Activated CD8-positive, alpha-beta memory T cell treated with anti-CD3 and anti-CD28 coated beads for 48 hours (primary cell): ENCODE measurements around the gene ERBB4.
"Not testable (repeated sequence)": the region's sequence is repeated elsewhere in the genome, so short reads cannot be mapped to it uniquely, and the experiment has no call there.

Source experiments
- DNase-seq, 3 experiments: peaks; one replicate each; pipeline ENCODE4 v3.0.0-alpha.2; 2020; ENCODE audit warnings: low read depth in 2 of 3, low spot score in 2 of 3

Gene ERBB4

GRCh38 chr2:212154477-212154878, 384.1 kb downstream of the ERBB4 start:
- DNase-seq: no peak

- no peak for DNase-seq
Measured at GRCh38 chr2:212153923-212154322, 384.7 kb downstream of the ERBB4 start.

GRCh38 chr2:212147921-212148513, 390.6 kb downstream of the ERBB4 start:
- no peak for DNase-seq

GRCh38 chr2:212146416-212146815, 392.2 kb downstream of the ERBB4 start:
- no peak for DNase-seq

- no peak for DNase-seq
Measured at GRCh38 chr2:212145121-212145520, 393.5 kb downstream of the ERBB4 start.

DNA sequence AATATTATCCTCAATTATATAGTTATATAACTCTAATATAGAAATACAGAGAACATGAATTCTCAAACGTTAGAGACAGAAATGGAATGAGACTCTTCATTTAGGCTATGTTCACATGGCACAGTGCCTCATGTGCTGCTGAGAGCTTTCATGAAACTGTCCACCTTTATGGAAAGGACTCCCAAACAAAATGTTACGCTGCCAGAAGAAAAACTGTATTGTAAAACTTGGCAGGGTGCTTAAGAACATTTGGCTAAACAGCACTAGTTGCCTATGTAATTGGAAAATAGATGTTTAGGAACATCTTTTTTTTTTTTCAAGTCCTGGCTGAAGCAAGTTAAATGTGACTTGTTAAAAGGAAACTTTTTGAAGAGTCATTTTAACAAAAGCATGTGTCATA, 396.0 kb downstream of the ERBB4 start:
- no peak for DNase-seq

DNA sequence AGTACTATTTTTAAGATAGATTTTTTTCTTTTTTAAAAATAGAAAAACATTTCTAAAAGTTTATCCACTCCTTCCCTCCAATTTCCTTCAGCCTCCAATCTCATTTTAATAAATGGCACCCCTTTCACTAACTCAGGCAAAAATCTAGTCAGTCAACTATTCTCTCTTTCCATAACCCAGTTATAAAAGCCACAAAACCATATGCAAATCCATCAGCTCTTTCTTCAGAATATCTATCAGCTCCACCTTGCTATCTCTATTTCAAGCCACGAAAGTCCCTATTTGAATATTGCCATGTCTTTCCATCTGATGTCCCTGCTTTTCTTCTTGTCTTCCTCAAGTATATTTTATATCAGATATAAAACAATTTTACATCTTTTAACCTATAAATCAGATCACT, 397.1 kb downstream of the ERBB4 start:
- no peak for DNase-seq

DNA sequence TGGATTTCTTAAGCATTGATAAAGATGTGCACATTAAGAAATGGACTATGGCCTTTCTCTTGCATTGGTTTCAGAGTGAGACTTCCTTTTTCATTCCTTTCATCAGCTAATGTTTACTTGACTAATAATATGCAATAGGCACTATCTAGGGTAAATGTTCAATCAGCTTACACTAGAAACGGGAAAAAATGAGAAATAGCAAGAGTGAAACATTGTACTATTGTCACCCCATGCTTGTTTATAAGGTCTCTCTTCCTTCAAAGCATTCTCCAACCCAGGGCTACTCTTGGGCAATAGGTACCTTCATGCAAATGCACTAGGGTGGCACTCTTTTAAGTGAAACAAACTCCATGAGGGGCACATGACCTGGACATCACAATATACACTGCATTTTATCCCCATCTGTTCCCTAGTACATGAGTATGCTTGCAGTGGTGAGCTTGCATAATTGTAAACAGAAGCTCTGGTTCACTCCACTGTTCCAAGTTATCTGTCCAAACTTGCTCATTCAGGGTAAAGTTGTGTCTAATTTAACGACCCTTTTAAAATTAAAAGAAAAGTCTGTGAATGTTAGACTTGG, 402.3 kb downstream of the ERBB4 start:
- DNase-seq: no peak

- DNase-seq: no peak
Measured at GRCh38 chr2:212135739-212136138, 402.9 kb downstream of the ERBB4 start.

DNA sequence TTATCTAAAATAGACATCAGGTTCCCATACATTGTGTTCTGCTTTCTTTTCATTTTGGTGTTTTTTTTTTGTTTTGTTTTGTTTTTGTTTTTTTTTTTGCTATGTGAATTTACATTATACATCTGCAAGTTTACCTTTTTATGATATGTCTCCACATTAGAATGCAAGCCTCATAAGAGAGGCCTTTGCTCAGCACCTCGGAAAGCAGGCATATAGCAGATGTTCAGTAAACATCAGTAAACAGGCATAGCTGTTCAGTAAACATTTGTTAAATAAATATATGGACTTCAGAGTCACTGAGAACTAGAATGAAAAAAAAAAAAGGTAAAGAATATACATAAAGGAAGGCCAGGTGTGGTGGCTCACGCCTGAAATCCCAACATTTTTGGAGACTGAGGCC, 405.3 kb downstream of the ERBB4 start:
- no peak for DNase-seq

- no peak for DNase-seq
Measured at GRCh38 chr2:212124598-212124997, 414.0 kb downstream of the ERBB4 start.

DNA sequence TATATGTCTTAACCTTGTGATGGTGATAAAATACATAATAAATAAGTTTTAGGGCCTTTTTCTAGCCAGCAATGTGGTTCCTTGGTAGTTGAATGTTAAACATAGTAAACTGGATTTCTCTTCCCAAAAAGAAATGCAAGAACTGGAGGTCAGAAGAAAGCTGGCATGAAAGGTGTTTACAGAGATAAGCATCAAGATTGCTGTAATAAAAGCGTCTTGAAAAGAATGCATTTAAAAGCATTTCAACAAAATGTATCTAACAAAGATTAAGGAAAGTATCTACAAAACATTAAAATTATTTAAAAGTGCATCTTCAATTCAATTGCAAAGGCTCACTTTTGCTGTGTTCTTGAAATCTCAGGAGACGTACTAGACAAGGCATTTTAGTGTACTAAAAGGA, 419.0 kb downstream of the ERBB4 start:
- DNase-seq: no peak

- no peak for DNase-seq
Measured at GRCh38 chr2:212117926-212118325, 420.7 kb downstream of the ERBB4 start.

DNA sequence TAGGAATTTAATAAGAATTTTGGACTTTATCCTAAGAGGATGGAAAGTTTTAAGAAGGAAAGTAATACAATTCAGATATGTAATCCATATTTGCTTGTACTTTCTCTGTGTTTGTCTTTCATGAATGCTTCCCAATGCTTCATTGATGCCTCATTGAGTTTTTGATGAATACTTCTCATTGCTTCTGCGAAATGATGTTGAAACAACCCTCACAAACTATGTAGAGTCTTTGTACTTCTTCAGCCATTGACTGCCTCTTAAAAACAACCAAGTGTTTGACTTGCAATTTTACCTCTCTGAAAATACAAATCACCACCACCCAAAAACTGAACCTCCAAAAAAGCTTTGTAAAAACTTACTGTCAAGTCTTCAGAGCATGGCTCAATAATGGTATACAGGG, 424.1 kb downstream of the ERBB4 start:
- no peak for DNase-seq

DNA sequence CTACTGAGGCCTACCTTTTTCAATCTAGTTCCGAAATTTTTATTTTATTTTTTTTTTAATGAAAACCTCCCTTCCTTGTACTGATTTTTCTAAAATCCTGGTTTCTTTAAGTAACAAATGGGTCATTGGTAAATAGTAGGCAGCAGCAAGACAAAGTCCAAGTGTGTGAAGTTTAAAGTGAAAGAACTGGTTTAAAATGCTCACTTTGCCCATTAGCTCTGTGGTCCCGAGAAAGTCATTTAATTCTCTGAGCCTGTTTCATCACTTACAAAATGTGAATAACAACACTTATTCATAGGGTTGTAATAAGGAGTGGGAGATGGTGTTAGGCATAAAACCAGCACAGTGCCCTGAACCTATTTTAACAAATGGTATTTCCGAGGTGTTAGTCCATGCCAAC, 426.2 kb downstream of the ERBB4 start:
- DNase-seq: no peak

DNA sequence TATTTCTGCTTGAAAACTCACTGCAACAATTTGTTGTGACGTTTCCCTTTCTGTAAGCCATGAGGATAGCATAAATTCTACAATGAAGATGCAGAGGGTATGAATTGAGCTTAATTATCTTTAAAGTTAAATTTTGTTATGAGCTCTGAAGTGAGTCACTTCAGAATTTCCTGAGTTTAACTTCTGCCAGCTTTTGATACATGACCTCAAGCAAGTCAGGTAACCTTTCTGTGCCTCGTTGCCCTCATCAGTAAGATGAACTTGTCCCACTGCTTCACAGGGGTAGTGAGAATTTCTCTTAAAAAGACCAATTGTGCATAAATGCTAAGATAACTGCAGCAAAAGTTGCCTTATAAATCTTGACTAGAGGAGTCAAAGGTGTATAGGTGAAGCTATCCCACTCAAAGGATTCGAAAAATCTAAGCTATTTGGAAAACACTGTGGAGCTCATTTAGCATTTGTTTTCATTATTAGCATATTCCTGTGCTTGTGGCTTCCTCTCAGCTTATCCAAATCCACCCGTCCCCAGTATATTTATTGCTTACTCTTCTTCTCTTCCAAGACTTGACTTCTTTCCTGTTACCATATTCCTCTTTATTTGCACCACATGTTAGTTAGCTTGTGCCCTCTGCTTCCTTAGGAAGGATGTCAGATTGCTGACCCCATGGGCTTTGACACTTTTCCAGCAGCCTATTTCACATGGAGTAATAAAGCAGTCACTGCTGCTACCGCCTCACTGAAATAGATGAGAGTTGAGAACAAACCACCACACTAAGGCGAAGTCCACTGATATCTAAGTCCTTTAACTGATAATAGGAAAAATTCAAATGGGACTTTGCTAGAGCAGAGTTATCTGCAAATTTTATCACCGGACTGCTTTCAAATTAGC, 428.6 kb downstream of the ERBB4 start:
- no peak for DNase-seq

DNA sequence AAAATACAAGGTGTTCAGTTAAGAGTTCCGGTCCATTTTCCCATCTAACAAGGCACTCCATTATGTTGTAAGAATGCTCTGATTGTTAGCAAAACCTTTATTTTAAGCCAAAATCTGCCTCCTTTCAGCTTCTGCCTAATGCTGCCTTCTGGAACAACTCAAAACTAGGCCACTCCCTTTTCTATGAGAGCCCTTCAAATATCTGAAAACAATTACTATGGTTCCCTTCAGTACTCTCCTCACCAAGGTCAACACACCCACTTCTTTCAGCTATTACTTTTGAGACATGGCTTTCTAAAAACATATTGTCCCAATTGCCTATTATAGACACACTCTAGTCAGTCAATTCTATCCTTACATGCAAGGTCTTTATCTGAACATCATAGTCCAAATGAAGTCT, 429.4 kb downstream of the ERBB4 start:
- DNase-seq: no peak

- no peak for DNase-seq
Measured at GRCh38 chr2:212107989-212108388, 430.6 kb downstream of the ERBB4 start.

- DNase-seq: no peak
Measured at GRCh38 chr2:212107014-212107413, 431.6 kb downstream of the ERBB4 start.

GRCh38 chr2:212106536-212106935, 432.1 kb downstream of the ERBB4 start:
- DNase-seq: not testable (repeated sequence)

GRCh38 chr2:212099658-212100057, 438.9 kb downstream of the ERBB4 start:
- no peak for DNase-seq

- no peak for DNase-seq
Measured at GRCh38 chr2:212098966-212099365, 439.6 kb downstream of the ERBB4 start.
